ENCODE results near the gene MEI1. TPM values are rescaled to one million over a fixed set of nuclear protein-coding genes. Genes with fewer than 3 reads are reported as not detected.
A peak's percentile ranks its signal among the peaks of the same experiment; 100 is the strongest.

Gene MEI1
- total RNA-seq, 1 donor from 2014 or later, result 22.3 TPM

DNA sequence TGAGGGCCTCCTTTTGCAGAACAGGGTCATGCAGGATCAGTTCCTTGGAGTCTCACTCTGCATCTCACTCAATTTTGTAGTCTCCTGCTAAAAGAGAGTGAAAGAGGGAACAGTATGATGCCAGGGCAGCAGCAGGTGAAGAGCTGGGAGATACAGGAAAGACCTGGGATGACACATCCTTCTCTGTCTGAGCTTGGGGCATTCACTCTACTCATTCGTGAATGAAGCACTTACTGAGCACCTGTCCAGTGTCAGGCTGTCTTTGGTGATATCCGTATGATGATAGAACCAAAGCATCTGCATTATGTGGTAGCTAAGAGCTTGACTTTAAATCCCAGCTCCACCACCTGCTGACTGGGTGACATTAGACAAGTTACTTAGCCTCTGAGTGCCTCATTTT lies 148.0 kb downstream of the MEI1 start:
- Mint-ChIP-seq H3K4me3 (no peak overlapping the region), H3K27ac (peak overlapping the region; percentile 69), H3K9me3 (no peaks in the 10 kb centered on the region), H3K36me3 (ENCODE audit: low read depth) (peaks cover 24% of the 10 kb centered on the region), H3K27me3 (ENCODE audit: insufficient read depth) (no peaks in the 10 kb centered on the region), H3K4me1 (ENCODE audit: low read depth) (peaks cover 50% of the 10 kb centered on the region)
- intact Hi-C loops (cut with micrococcal nuclease), result no loop called here
- DNase-seq (ENCODE audit: low spot score), result no peak

DNA sequence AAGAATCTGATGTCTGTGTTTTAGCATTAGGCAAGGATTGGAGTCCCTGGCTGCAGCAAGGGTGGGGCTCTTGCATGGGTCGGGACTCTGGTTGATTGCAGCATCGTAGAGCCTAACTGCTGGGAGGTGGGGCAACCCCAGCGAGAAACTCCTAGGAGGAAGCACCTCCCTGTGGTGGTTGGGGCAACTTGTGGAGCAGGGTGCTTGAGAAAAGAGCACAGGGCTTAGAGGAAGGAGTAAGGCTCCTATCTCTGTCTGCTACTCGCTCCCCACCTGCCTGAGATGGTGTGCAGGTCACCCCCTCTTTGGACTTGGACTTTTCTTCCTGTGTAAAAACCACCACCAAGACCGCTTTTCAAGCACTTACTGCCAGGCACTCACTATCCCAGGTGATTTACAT lies 149.2 kb downstream of the MEI1 start:
- no peak for DNase-seq (ENCODE audit: low spot score)
- H3K4me1 Mint-ChIP-seq (ENCODE audit: low read depth), result peaks cover 48% of the 10 kb centered on the region
- no peak overlapping the region for H3K4me3 Mint-ChIP-seq
- H3K27ac Mint-ChIP-seq, result no peak overlapping the region
- H3K9me3 Mint-ChIP-seq, result no peaks in the 10 kb centered on the region
- H3K27me3 Mint-ChIP-seq (ENCODE audit: insufficient read depth), result no peaks in the 10 kb centered on the region
- intact Hi-C loops (cut with micrococcal nuclease), result no loop called here
- H3K36me3 Mint-ChIP-seq (ENCODE audit: low read depth), result peaks cover 25% of the 10 kb centered on the region

Other genes starting within 250 kb of the MEI1 start
- 83.7 and 96.8 TPM in 2 replicates for gene PHF5A, start 230.8 kb upstream of the MEI1 start, total RNA-seq
- 99.1 and 101 TPM in 2 replicates for gene ACO2, start 230.4 kb upstream of the MEI1 start, total RNA-seq
- 51.8 and 52.0 TPM in 2 replicates for gene POLR3H, start 155.0 kb upstream of the MEI1 start, total RNA-seq
- not detected in 2 replicates for gene CSDC2, start 138.5 kb upstream of the MEI1 start, total RNA-seq
- gene PMM1, start 109.7 kb upstream of the MEI1 start, total RNA-seq, result 21.4 and 22.6 TPM in 2 replicates
- 84.8 and 86.4 TPM in 2 replicates for gene DESI1, start 78.5 kb upstream of the MEI1 start, total RNA-seq
- 367 and 368 TPM in 2 replicates for gene XRCC6, start 78.2 kb upstream of the MEI1 start, total RNA-seq
- 337 and 339 TPM in 2 replicates for gene SNU13, start 10.6 kb upstream of the MEI1 start, total RNA-seq
- gene CCDC134, start 101.2 kb downstream of the MEI1 start, total RNA-seq, result 18.0 and 19.6 TPM in 2 replicates
- gene SREBF2, start 133.6 kb downstream of the MEI1 start, total RNA-seq, result 235 and 245 TPM in 2 replicates
- 5.8 and 6.1 TPM in 2 replicates for gene SHISA8, start 215.6 kb downstream of the MEI1 start, total RNA-seq
- 3.0 and 3.2 TPM in 2 replicates for gene TNFRSF13C, start 227.3 kb downstream of the MEI1 start, total RNA-seq
- gene CENPM, start 247.6 kb downstream of the MEI1 start, total RNA-seq, result 82.0 and 84.6 TPM in 2 replicates

All from activated T-helper 1 cell treated with anti-CD3 and anti-CD28 coated beads, Interleukin-12 subunit alpha, Interleukin-12 subunit beta, Interleukin-2, Interleukin-4 antibody, amounts not matched to agents 30 ng/mL and 10 ng/mL and 1 ng/mL, durations not matched to agents 14 hours and 24 hours and 36 hours (primary cell).